Loucy (cell line): ENCODE results near the gene MAP4K5.

Source experiments
- CTCF ChIP-seq: fragments of 200-600 bp; sonication (generic); conservative IDR thresholded peaks from 2 replicates; pipeline ENCODE4 v1.5.1; 2014; ENCODE audit warnings: mild to moderate bottlenecking, antibody characterized with exemption, low read length
- EZH2phosphoT487 ChIP-seq: fragments of 200-600 bp; IDR thresholded peaks from 2 replicates; pipeline ENCODE4 v1.6.1; 2018; ENCODE audit warnings: antibody characterized with exemption, mild to moderate bottlenecking, moderate library complexity, borderline replicate concordance

- no peak for TF ChIP-seq CTCF
- no peak for TF ChIP-seq EZH2phosphoT487
Observed at GRCh38 chr14:50394713-50395112, 137.7 kb downstream of the MAP4K5 start.
